Panc1 (cell line): ENCODE results near the gene OR2M4.
"Not testable (repeated sequence)": the region's sequence is repeated elsewhere in the genome, so short reads cannot be mapped to it uniquely, and the experiment has no call there.

Experiments used
- CTCF ChIP-seq: fragments of 450-650 bp; IDR thresholded peaks from 2 replicates; pipeline ENCODE4 v1.5.1; 2017; ENCODE audit warnings: mild to moderate bottlenecking
- POLR2AphosphoS5 ChIP-seq: IDR thresholded peaks from 2 replicates; pipeline ENCODE4 v1.6.1; 2012; ENCODE audit warnings: mild to moderate bottlenecking, low read depth, low read length, moderate library complexity
- SIN3A ChIP-seq: IDR thresholded peaks from 2 replicates; pipeline ENCODE4 v1.6.1; 2012; ENCODE audit warnings: low read depth, mild to moderate bottlenecking, low read length, moderate library complexity, borderline replicate concordance; ENCODE audit not compliant: insufficient read depth
- TCF7L2 ChIP-seq: IDR thresholded peaks from 2 replicates; pipeline ENCODE4 v1.6.1; 2011; ENCODE audit warnings: mild to moderate bottlenecking, low read depth, low read length, inconsistent platforms
- TF ChIP-seq, protein P1 (sequence below), 2 experiments: IDR thresholded peaks; 2 replicates each; pipeline ENCODE4 v1.6.1; 2011 to 2012; ENCODE audit warnings: low read depth in 2 of 2, control low read depth in 1 of 2, low read length in 1 of 2, mild to moderate bottlenecking in 1 of 2, moderate library complexity in 1 of 2; ENCODE audit not compliant: insufficient read depth in 1 of 2

GRCh38 chr1:248273225-248273624, 42.0 kb downstream of the OR2M4 start:
- TF ChIP-seq CTCF, POLR2AphosphoS5, SIN3A, TCF7L2: not testable (repeated sequence)
- TF ChIP-seq, protein P1, sequence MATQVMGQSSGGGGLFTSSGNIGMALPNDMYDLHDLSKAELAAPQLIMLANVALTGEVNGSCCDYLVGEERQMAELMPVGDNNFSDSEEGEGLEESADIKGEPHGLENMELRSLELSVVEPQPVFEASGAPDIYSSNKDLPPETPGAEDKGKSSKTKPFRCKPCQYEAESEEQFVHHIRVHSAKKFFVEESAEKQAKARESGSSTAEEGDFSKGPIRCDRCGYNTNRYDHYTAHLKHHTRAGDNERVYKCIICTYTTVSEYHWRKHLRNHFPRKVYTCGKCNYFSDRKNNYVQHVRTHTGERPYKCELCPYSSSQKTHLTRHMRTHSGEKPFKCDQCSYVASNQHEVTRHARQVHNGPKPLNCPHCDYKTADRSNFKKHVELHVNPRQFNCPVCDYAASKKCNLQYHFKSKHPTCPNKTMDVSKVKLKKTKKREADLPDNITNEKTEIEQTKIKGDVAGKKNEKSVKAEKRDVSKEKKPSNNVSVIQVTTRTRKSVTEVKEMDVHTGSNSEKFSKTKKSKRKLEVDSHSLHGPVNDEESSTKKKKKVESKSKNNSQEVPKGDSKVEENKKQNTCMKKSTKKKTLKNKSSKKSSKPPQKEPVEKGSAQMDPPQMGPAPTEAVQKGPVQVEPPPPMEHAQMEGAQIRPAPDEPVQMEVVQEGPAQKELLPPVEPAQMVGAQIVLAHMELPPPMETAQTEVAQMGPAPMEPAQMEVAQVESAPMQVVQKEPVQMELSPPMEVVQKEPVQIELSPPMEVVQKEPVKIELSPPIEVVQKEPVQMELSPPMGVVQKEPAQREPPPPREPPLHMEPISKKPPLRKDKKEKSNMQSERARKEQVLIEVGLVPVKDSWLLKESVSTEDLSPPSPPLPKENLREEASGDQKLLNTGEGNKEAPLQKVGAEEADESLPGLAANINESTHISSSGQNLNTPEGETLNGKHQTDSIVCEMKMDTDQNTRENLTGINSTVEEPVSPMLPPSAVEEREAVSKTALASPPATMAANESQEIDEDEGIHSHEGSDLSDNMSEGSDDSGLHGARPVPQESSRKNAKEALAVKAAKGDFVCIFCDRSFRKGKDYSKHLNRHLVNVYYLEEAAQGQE (IDR thresholded peaks at IDR 0.05; ENCODE audit: insufficient read depth in 1 of 2, low read depth in 2 of 2, low read length in 1 of 2): not testable (repeated sequence)
